ENCODE data around the gene NCKIPSD.

GRCh38 chr3:48688032-48688736, 2.5 kb upstream of the NCKIPSD start:
- TF ChIP-seq CTCF (IDR thresholded peaks at IDR 0.05) = no peak
- no peak for TF ChIP-seq EP300 (IDR thresholded peaks at IDR 0.05)
- TF ChIP-seq POLR2A (IDR thresholded peaks at IDR 0.05) = no peak
- TF ChIP-seq POLR2AphosphoS5 (IDR thresholded peaks at IDR 0.05) = no peak

Measured in suprapubic skin (tissue), 4 donors.